ENCODE data around the gene MARCKS.

MARCKS gene

DNA sequence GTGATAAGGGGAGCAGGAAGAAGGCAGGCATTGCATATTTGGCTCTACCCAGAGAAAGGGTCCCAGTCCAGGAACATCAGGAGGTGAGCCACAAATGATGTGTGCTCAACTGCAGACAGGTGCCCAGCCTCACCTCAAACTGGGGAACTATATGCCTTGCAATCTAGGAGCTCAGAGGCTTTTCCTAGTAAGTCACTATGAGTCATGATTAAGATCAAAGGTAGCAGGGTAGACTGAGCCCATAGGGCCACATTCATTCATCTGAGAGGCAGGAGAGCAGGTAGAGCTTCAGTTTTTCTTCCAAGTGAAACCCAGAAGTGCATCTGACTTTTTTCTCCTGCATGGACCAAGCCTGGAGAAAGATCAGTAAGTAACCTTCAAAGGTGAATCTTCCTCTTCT, 31.3 kb downstream of the MARCKS start:
- H2AFZ ChIP-seq (ENCODE audit: low read depth): no peak overlapping the region
- H3K4me2 ChIP-seq: no peak overlapping the region
- TF ChIP-seq, protein P1, sequence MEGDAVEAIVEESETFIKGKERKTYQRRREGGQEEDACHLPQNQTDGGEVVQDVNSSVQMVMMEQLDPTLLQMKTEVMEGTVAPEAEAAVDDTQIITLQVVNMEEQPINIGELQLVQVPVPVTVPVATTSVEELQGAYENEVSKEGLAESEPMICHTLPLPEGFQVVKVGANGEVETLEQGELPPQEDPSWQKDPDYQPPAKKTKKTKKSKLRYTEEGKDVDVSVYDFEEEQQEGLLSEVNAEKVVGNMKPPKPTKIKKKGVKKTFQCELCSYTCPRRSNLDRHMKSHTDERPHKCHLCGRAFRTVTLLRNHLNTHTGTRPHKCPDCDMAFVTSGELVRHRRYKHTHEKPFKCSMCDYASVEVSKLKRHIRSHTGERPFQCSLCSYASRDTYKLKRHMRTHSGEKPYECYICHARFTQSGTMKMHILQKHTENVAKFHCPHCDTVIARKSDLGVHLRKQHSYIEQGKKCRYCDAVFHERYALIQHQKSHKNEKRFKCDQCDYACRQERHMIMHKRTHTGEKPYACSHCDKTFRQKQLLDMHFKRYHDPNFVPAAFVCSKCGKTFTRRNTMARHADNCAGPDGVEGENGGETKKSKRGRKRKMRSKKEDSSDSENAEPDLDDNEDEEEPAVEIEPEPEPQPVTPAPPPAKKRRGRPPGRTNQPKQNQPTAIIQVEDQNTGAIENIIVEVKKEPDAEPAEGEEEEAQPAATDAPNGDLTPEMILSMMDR (conservative IDR thresholded peaks at IDR 0.05; ENCODE audit: low read depth, low read length): no peak
- no peaks in the 10 kb centered on the region for H3K27me3 ChIP-seq (ENCODE audit: insufficient read depth, low read depth)
- no peaks in the 10 kb centered on the region for H3K36me3 ChIP-seq (ENCODE audit: insufficient read depth)
- H3K79me2 ChIP-seq (ENCODE audit: insufficient read depth, low read depth): no peaks in the 10 kb centered on the region
- H3K4me3 ChIP-seq (IDR thresholded peaks at IDR 0.05; ENCODE audit: insufficient read depth, low read depth, low read length): no peak overlapping the region
- H3K4me1 ChIP-seq (ENCODE audit: low read depth, poor library complexity, severe bottlenecking): no peaks in the 10 kb centered on the region
- no peaks in the 10 kb centered on the region for H4K20me1 ChIP-seq (ENCODE audit: insufficient read depth)
- no peak overlapping the region for H3K27ac ChIP-seq
- no peak overlapping the region for H3K9ac ChIP-seq

DNA sequence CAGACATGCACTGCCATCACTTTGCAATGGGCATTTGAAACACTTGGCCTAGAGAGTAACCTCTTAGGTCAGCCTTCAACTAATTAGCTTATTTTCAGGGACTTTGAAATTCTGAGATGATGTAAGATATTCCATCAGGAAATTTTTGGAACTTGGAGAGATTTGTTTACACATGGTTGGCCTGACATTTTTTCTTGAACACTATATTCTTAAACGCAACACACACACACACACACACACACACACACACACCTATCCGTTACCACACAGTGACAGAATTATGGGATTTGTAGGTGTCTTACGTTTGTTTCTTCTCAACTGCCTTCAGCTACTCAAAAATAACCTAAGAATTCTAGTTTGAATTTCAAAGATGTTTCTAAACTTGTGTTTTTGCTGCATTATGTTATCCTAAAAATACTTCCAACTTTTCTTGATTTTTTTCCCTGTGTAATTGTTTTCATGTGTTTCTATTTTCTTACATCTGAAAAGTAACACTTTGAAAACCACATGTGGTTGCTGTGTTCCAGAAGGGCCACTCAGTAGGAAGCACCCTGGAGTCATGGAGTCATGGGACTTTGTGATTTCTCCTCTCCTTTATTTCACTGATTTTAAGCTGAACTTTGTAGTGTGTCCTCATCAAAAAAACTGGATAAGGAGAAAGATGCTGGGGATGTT, 31.9 kb downstream of the MARCKS start:
- H3K27me3 ChIP-seq (ENCODE audit: insufficient read depth, low read depth): no peaks in the 10 kb centered on the region
- no peaks in the 10 kb centered on the region for H3K36me3 ChIP-seq (ENCODE audit: insufficient read depth)
- no peaks in the 10 kb centered on the region for H4K20me1 ChIP-seq (ENCODE audit: insufficient read depth)
- H3K27ac ChIP-seq: no peak overlapping the region
- H3K9ac ChIP-seq: no peak overlapping the region
- no peak overlapping the region for H3K4me2 ChIP-seq
- H3K79me2 ChIP-seq (ENCODE audit: insufficient read depth, low read depth): no peaks in the 10 kb centered on the region
- TF ChIP-seq, protein P1 (conservative IDR thresholded peaks at IDR 0.05; ENCODE audit: low read depth, low read length): no peak
- H3K4me1 ChIP-seq (ENCODE audit: low read depth, poor library complexity, severe bottlenecking): no peaks in the 10 kb centered on the region
- no peak overlapping the region for H2AFZ ChIP-seq (ENCODE audit: low read depth)
- no peak overlapping the region for H3K4me3 ChIP-seq (IDR thresholded peaks at IDR 0.05; ENCODE audit: insufficient read depth, low read depth, low read length)

DNA sequence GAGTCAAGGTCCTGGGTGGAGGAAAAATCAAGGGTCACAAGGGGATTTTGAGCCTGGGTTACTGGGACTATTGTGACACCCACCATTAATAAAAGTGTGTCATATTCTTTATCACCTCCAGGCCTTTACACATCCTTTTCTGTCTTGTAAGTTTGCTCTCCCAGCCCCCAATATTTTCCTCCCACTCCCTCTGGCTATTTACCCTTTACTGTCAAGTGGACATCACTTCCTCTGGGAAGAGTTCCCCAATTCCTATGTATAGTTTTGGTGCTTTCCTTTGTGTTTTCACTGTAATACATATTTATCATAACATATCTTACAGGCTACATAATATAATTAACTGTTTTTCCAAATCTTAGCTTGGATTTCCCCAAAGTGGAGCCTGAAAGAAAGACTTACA, 36.3 kb downstream of the MARCKS start:
- H3K4me1 ChIP-seq (ENCODE audit: low read depth, poor library complexity, severe bottlenecking): no peaks in the 10 kb centered on the region
- no peaks in the 10 kb centered on the region for H3K36me3 ChIP-seq (ENCODE audit: insufficient read depth)
- H4K20me1 ChIP-seq (ENCODE audit: insufficient read depth): no peaks in the 10 kb centered on the region
- no peak overlapping the region for H3K9ac ChIP-seq
- H3K27ac ChIP-seq: no peak overlapping the region
- no peak overlapping the region for H3K4me2 ChIP-seq
- no peak overlapping the region for H3K4me3 ChIP-seq (IDR thresholded peaks at IDR 0.05; ENCODE audit: insufficient read depth, low read depth, low read length)
- H3K27me3 ChIP-seq (ENCODE audit: insufficient read depth, low read depth): no peaks in the 10 kb centered on the region
- H3K79me2 ChIP-seq (ENCODE audit: insufficient read depth, low read depth): no peaks in the 10 kb centered on the region
- TF ChIP-seq, protein P1 (conservative IDR thresholded peaks at IDR 0.05; ENCODE audit: low read depth, low read length): no peak
- H2AFZ ChIP-seq (ENCODE audit: low read depth): no peak overlapping the region

DNA sequence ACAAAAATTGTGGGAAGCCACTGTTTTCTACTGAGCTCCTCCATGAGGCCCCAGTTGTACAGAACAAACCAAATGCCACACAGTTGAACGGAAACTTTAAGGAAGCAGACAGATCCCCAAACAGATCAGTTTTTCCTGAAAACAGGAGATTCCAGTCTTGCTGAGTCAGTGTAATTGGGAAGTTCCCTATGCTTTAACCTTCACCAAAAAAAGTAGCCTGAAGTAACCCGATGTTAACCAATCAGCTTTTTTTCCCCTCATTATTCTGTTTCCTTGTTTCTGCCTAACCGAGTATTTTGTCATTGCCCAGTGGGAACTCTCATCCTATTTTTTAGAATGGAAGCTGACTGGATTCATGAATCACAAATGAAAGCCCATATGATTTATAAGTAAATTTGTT, 36.7 kb downstream of the MARCKS start:
- Histone ChIP-seq H3K4me2 (no peak overlapping the region), H3K36me3 (ENCODE audit: insufficient read depth) (no peaks in the 10 kb centered on the region), H3K27me3 (ENCODE audit: insufficient read depth, low read depth) (no peaks in the 10 kb centered on the region), H4K20me1 (ENCODE audit: insufficient read depth) (no peaks in the 10 kb centered on the region), H3K4me3 (IDR thresholded peaks at IDR 0.05; ENCODE audit: insufficient read depth, low read depth, low read length) (no peak overlapping the region), H3K79me2 (ENCODE audit: insufficient read depth, low read depth) (no peaks in the 10 kb centered on the region), H2AFZ (ENCODE audit: low read depth) (no peak overlapping the region), H3K4me1 (ENCODE audit: low read depth, poor library complexity, severe bottlenecking) (no peaks in the 10 kb centered on the region), H3K9ac (no peak overlapping the region), H3K27ac (no peak overlapping the region)
- TF ChIP-seq, protein P1 (conservative IDR thresholded peaks at IDR 0.05; ENCODE audit: low read depth, low read length): no peak

Data from KMS-11 (cell line).